Adrenal gland (tissue), 12 donors: ENCODE measurements around the gene KRTAP3-2. TPM values are rescaled to one million over a fixed set of nuclear protein-coding genes. Genes with fewer than 3 reads are reported as not detected.

Experiments used
- DNase-seq, 7 donors: peaks; one replicate each; pipeline ENCODE4 v3.0.0-alpha.2; 2019 to 2020
- H3K27ac ChIP-seq, 5 donors: fragments of 200-600 bp; sonication (generic) in 4 of 5; 1 replicate in 3 of 5; 2 replicates in 2 of 5; pipeline versions ENCODE4 v1.5.1 to v1.8.0; 2016 to 2020; ENCODE audit warnings: mild to moderate bottlenecking in 1 of 5
- H3K27me3 ChIP-seq: fragments of 200-600 bp; 2 replicates; pipeline ENCODE4 v1.8.0; 2021
- H3K36me3 ChIP-seq, 2 donors: fragments of 200-600 bp; replicated peaks in 1 of 2; 1 replicate in 1 of 2; 2 replicates in 1 of 2; pipeline versions ENCODE4 v1.5.1 to v1.8.0; 2018 to 2022
- H3K4me1 ChIP-seq, 2 donors: fragments of 200-600 bp; replicated peaks in 1 of 2; 1 replicate in 1 of 2; 2 replicates in 1 of 2; pipeline versions ENCODE4 v1.5.1 to v1.8.0; 2018 to 2021
- H3K4me3 ChIP-seq, 4 donors: fragments of 200-600 bp; sonication (generic) in 3 of 4; one replicate each; pipeline ENCODE4 v1.5.1; 2016 to 2018
- H3K9me3 ChIP-seq, 3 donors: fragments of 200-600 bp; sonication (generic) in 1 of 3; replicated peaks in 1 of 3; 1 replicate in 2 of 3; 2 replicates in 1 of 3; pipeline versions ENCODE4 v1.5.1 to v1.8.0; 2016 to 2021
- POLR2A ChIP-seq, 2 donors: fragments of 450-650 bp; IDR thresholded peaks; one replicate each; pipeline ENCODE4 v1.6.1; 2017; ENCODE audit warnings: antibody characterized with exemption in 2 of 2, mild to moderate bottlenecking in 2 of 2, moderate library complexity in 1 of 2
- WGBS, 4 donors: extraction: QIAGEN DNeasy Blood & Tissue Kit in 2 of 4; methylation state at CpG; one replicate each; pipeline versions ENCODE4 v1.1.5 to v1.1.7; 2013 to 2017; 5-methylcytosine and 5-hydroxymethylcytosine counted together
- intact Hi-C, 2 donors: fragments of 100-400 bp; cut with DNase I; formaldehyde crosslinking; loops; one replicate each; pipeline versions ENCODE4 v1.14.1 to v1.15.0; 2022 to 2023
- polyA plus RNA-seq, 3 donors: library from polyadenylated mRNA; stranded (reverse); fragments of 200-250 nt in 2 of 3; fragments of 350-450 nt in 1 of 3; fragmentation: Illumina TruSeq in 1 of 3; extraction: RNeasy Lipid Tissue Mini Kit (QIAGEN cat#74804) in 1 of 3; gene quantifications; one replicate each; pipeline ENCODE4 v1.2.3, GENCODE V29; 2013 to 2014
- total RNA-seq, 9 donors: library from RNA; depleted of rRNA in 4 of 9; stranded (reverse); fragments of >200 nt in 4 of 9; fragments of 120-200 nt in 1 of 9; fragmentation: NEBNext Ultra II Directional in 1 of 9; extraction: Animal tissue kit (Norgen Biotek cat#: 25700) in 1 of 9; gene quantifications; one replicate each; pipeline versions ENCODE4 v1.1.0 to v1.2.4, GENCODE V29; 2013 to 2023
- TF ChIP-seq, protein P1 (sequence below), 6 experiments: fragments of 450-650 bp in 4 of 6; fragments of 200-600 bp in 2 of 6; sonication (generic) in 1 of 6; IDR thresholded peaks; 1 replicate in 5 of 6; 2 replicates in 1 of 6; pipeline versions ENCODE4 v1.5.1 to v1.8.0; 2016 to 2021; ENCODE audit warnings: antibody characterized with exemption in 6 of 6, mild to moderate bottlenecking in 2 of 6, moderate library complexity in 1 of 6
- donor health status: healthy with polysubstance abuse.
- donor health status: Bipolar disorder and iron deficiency.
- donor health status: DM: yes; HTN: yes; CAD: no.
- donor health status: DM: no; HTN: no; CAD: no.
- donor health status: DM: no; HTN: no; CAD: no.
- donor health status: DM: yes; HTN: yes; CAD: no.

Gene KRTAP3-2
- total and polyA plus RNA-seq, 12 donors = not detected

DNA sequence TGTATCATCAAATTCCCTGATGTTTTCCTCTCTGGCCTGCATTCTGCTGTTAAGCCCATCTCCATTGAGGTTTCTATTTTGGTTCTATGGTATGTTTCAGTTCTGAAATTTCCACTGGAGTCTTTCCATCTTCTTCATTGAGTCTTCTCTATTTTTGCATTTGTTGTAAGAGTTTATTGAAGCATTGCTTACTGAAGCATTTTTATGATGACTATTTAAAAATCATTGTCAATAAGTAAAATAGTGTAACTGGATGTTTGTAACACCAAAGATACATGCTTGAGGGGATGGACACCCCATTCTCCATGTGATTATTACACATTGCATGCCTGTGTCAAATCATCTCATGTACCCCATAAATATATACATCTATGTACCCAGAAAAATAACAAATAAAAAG is 24.2 kb downstream of the KRTAP3-2 start:
- no peak for TF ChIP-seq POLR2A (IDR thresholded peaks at IDR 0.05)
- TF ChIP-seq, protein P1, sequence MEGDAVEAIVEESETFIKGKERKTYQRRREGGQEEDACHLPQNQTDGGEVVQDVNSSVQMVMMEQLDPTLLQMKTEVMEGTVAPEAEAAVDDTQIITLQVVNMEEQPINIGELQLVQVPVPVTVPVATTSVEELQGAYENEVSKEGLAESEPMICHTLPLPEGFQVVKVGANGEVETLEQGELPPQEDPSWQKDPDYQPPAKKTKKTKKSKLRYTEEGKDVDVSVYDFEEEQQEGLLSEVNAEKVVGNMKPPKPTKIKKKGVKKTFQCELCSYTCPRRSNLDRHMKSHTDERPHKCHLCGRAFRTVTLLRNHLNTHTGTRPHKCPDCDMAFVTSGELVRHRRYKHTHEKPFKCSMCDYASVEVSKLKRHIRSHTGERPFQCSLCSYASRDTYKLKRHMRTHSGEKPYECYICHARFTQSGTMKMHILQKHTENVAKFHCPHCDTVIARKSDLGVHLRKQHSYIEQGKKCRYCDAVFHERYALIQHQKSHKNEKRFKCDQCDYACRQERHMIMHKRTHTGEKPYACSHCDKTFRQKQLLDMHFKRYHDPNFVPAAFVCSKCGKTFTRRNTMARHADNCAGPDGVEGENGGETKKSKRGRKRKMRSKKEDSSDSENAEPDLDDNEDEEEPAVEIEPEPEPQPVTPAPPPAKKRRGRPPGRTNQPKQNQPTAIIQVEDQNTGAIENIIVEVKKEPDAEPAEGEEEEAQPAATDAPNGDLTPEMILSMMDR (IDR thresholded peaks at IDR 0.05) = no peak
- intact Hi-C loops = no loop called here
- Histone ChIP-seq H3K4me3 (no peak overlapping the region), H3K4me1 (no peaks in the 10 kb centered on the region), H3K9me3 (no peaks in the 10 kb centered on the region), H3K36me3 (no peaks in the 10 kb centered on the region), H3K27ac (no peak overlapping the region), H3K27me3 (peaks cover 5% of the 10 kb centered on the region)
- DNase-seq = no peak

DNA sequence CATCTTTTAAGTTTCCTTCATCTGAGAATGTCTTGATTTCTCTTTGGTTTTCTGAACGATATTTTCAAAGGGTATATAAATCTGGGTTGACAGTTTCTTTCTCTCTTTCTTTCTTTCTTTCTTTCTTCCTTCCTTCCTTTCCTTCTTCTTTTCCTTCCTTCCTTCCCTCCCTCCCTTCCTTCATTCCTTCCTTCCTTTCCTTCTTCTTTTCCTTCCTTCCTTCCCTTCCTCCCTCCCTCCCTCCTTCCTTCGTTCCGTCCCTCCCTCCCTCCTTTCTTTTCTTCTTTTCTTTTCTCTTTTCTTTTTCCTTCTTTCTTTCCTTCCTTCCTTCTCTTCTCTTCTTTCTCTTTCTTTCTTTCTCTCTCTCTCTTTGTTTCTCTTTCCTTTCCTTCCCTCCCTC is 25.3 kb downstream of the KRTAP3-2 start:
- no peak overlapping the region for H3K4me3 ChIP-seq
- H3K4me1 ChIP-seq = no peaks in the 10 kb centered on the region
- peaks cover 7% of the 10 kb centered on the region for H3K27me3 ChIP-seq
- no peak for TF ChIP-seq POLR2A (IDR thresholded peaks at IDR 0.05)
- TF ChIP-seq, protein P1 (IDR thresholded peaks at IDR 0.05) = no peak
- H3K27ac ChIP-seq = no peak overlapping the region
- H3K36me3 ChIP-seq = no peaks in the 10 kb centered on the region
- no peaks in the 10 kb centered on the region for H3K9me3 ChIP-seq
- 77 to 92% (median 87%) methylated on average over 3 of the region's 3 CpGs for WGBS, 4 donors
- no peak for DNase-seq
- intact Hi-C loops = no loop called here

DNA sequence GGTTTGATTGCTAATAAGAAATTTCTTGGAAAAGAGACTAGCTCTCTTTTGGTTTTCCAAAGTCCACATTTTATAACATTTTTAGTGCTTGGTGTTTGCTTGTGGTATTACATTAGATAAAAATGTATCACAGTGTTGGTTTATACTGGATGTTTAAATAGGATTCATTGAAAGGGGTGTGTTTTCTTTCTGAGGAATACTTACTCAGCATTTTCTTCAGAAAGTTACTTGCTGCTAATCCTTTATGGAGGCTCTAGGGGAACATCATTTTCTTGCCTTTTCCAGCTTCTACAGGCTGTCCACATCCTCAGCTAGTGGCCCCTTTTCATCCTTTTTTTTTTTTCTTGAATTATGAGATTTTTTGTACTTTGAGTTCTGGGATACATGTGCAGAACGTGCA is 32.1 kb downstream of the KRTAP3-2 start:
- intact Hi-C loops = no loop called here
- no peak for DNase-seq
- no peak overlapping the region for H3K4me3 ChIP-seq
- H3K36me3 ChIP-seq = no peaks in the 10 kb centered on the region
- no peak overlapping the region for H3K27ac ChIP-seq
- peaks cover 4% of the 10 kb centered on the region for H3K27me3 ChIP-seq
- H3K4me1 ChIP-seq = no peaks in the 10 kb centered on the region
- H3K9me3 ChIP-seq = no peaks in the 10 kb centered on the region
- no peak for TF ChIP-seq POLR2A (IDR thresholded peaks at IDR 0.05)
- TF ChIP-seq, protein P1 (IDR thresholded peaks at IDR 0.05) = no peak
- whole genome bisulfite sequencing, 4 donors = 72 to 89% (median 83%) methylated on average over 1 of the region's 1 CpG

DNA sequence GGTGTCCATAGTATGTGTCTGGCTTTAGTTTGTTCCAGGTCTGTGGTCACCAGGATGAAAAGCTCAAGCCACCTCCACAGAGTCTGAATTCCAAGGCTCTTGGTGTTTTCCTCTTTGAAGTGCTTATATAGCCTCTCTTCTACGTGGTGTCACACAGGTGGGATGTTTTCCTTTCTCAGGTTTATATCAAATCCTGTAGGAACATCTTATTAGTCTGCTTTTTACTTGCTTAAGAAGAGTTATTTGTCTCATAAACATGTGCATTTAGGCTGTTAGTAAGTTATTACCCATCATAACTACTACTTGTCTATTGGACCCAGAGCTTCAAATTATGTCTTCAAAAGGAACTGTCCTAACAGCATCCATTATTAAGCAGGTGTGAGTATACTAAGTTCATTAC is 32.9 kb downstream of the KRTAP3-2 start, which contains the start of gene KRT39:
Gene KRT39 (minus strand): TSS at position 101 of the 400 bp plus-strand sequence. CDS start 92 bp downstream, at position 9.
- WGBS, 4 donors = 27 to 84% (median 72%) methylated on average over 1 of the region's 1 CpG

More for the DNA sequence above, 32.9 kb downstream of the KRTAP3-2 start, which contains the start of gene KRT39:
- Histone ChIP-seq H3K36me3 (no peaks in the 10 kb centered on the region), H3K27me3 (peaks cover 4% of the 10 kb centered on the region), H3K9me3 (no peaks in the 10 kb centered on the region), H3K4me1 (no peaks in the 10 kb centered on the region), H3K4me3 (no peak within 1 kb of the TSS), H3K27ac (no peak within 1 kb of the TSS)
- no peak for TF ChIP-seq POLR2A (IDR thresholded peaks at IDR 0.05)
- TF ChIP-seq, protein P1 (IDR thresholded peaks at IDR 0.05) = no peak
- no peak for DNase-seq
- intact Hi-C loops = no loop called here
